Measurements from ENCODE around the gene ROR2.
"Not testable (repeated sequence)": the region's sequence is repeated elsewhere in the genome, so short reads cannot be mapped to it uniquely, and the experiment has no call there.

ROR2 gene

GRCh38 chr9:91803151-91803940, 146.7 kb downstream of the ROR2 start:
- Histone ChIP-seq H2AFZ (ENCODE audit: low read depth, low read length) (no peak overlapping the region), H3K36me3 (ENCODE audit: insufficient read depth, low read length) (no peaks in the 10 kb centered on the region), H3K9me3 (ENCODE audit: low read length) (no peaks in the 10 kb centered on the region), H3K4me3 (ENCODE audit: low read length) (no peak overlapping the region), H3K27me3 (ENCODE audit: insufficient read depth, low read length) (no peaks in the 10 kb centered on the region), H3K4me1 (ENCODE audit: insufficient read depth, low read length) (no peaks in the 10 kb centered on the region)

- Histone ChIP-seq H2AFZ (ENCODE audit: low read depth, low read length) (no peak overlapping the region), H3K4me3 (ENCODE audit: low read length) (no peak overlapping the region), H3K9me3 (ENCODE audit: low read length) (no peaks in the 10 kb centered on the region)
These were observed 147.6 kb downstream of the ROR2 start for GRCh38 chr9:91802391-91802790.

GRCh38 chr9:91800473-91801030, 149.5 kb downstream of the ROR2 start:
- H3K4me1 ChIP-seq (ENCODE audit: insufficient read depth, low read length) = no peaks in the 10 kb centered on the region
- no peaks in the 10 kb centered on the region for H3K36me3 ChIP-seq (ENCODE audit: insufficient read depth, low read length)
- H3K4me3 ChIP-seq (ENCODE audit: low read length) = no peak overlapping the region
- H3K9me3 ChIP-seq (ENCODE audit: low read length) = no peaks in the 10 kb centered on the region
- H2AFZ ChIP-seq (ENCODE audit: low read depth, low read length) = no peak overlapping the region
- no peaks in the 10 kb centered on the region for H3K27me3 ChIP-seq (ENCODE audit: insufficient read depth, low read length)

More at GRCh38 chr9:91802391-91802790, 147.6 kb downstream of the ROR2 start:
- no peaks in the 10 kb centered on the region for H3K36me3 ChIP-seq (ENCODE audit: insufficient read depth, low read length)
- no peaks in the 10 kb centered on the region for H3K27me3 ChIP-seq (ENCODE audit: insufficient read depth, low read length)
- no peaks in the 10 kb centered on the region for H3K4me1 ChIP-seq (ENCODE audit: insufficient read depth, low read length)

- no peak overlapping the region for H3K4me3 ChIP-seq (ENCODE audit: low read length)
These were observed 150.8 kb downstream of the ROR2 start for GRCh38 chr9:91799113-91799744.

GRCh38 chr9:91798273-91799112, 151.5 kb downstream of the ROR2 start:
- H3K4me1 ChIP-seq (ENCODE audit: insufficient read depth, low read length); H3K27me3 ChIP-seq (ENCODE audit: insufficient read depth, low read length); H2AFZ ChIP-seq (ENCODE audit: low read depth, low read length); H3K36me3 ChIP-seq (ENCODE audit: insufficient read depth, low read length); H3K9me3 ChIP-seq (ENCODE audit: low read length); H3K4me3 ChIP-seq (ENCODE audit: low read length): not testable (repeated sequence)

More at GRCh38 chr9:91799113-91799744, 150.8 kb downstream of the ROR2 start:
- Histone ChIP-seq H2AFZ (ENCODE audit: low read depth, low read length) (no peak overlapping the region), H3K4me1 (ENCODE audit: insufficient read depth, low read length) (no peaks in the 10 kb centered on the region), H3K36me3 (ENCODE audit: insufficient read depth, low read length) (no peaks in the 10 kb centered on the region), H3K27me3 (ENCODE audit: insufficient read depth, low read length) (no peaks in the 10 kb centered on the region), H3K9me3 (ENCODE audit: low read length) (no peaks in the 10 kb centered on the region)

- H2AFZ ChIP-seq (ENCODE audit: low read depth, low read length); H3K4me3 ChIP-seq (ENCODE audit: low read length); H3K27me3 ChIP-seq (ENCODE audit: insufficient read depth, low read length); H3K4me1 ChIP-seq (ENCODE audit: insufficient read depth, low read length); H3K36me3 ChIP-seq (ENCODE audit: insufficient read depth, low read length); H3K9me3 ChIP-seq (ENCODE audit: low read length): not testable (repeated sequence)
These were observed 152.5 kb downstream of the ROR2 start for GRCh38 chr9:91797517-91797916.

GRCh38 chr9:91796516-91796915, 153.5 kb downstream of the ROR2 start:
- H3K27me3 ChIP-seq (ENCODE audit: insufficient read depth, low read length); H3K4me1 ChIP-seq (ENCODE audit: insufficient read depth, low read length); H3K4me3 ChIP-seq (ENCODE audit: low read length); H3K36me3 ChIP-seq (ENCODE audit: insufficient read depth, low read length); H2AFZ ChIP-seq (ENCODE audit: low read depth, low read length); H3K9me3 ChIP-seq (ENCODE audit: low read length): not testable (repeated sequence)

GRCh38 chr9:91795598-91796241, 154.3 kb downstream of the ROR2 start:
- Histone ChIP-seq H3K9me3 (ENCODE audit: low read length) (no peaks in the 10 kb centered on the region), H3K36me3 (ENCODE audit: insufficient read depth, low read length) (no peaks in the 10 kb centered on the region), H2AFZ (ENCODE audit: low read depth, low read length) (no peak overlapping the region), H3K27me3 (ENCODE audit: insufficient read depth, low read length) (no peaks in the 10 kb centered on the region), H3K4me1 (ENCODE audit: insufficient read depth, low read length) (no peaks in the 10 kb centered on the region), H3K4me3 (ENCODE audit: low read length) (no peak overlapping the region)

GRCh38 chr9:91793371-91793770, 156.7 kb downstream of the ROR2 start:
- H3K4me1 ChIP-seq (ENCODE audit: insufficient read depth, low read length); H3K9me3 ChIP-seq (ENCODE audit: low read length); H3K4me3 ChIP-seq (ENCODE audit: low read length); H2AFZ ChIP-seq (ENCODE audit: low read depth, low read length); H3K36me3 ChIP-seq (ENCODE audit: insufficient read depth, low read length); H3K27me3 ChIP-seq (ENCODE audit: insufficient read depth, low read length): not testable (repeated sequence)

- Histone ChIP-seq H3K27me3 (ENCODE audit: insufficient read depth, low read length) (no peaks in the 10 kb centered on the region), H3K36me3 (ENCODE audit: insufficient read depth, low read length) (no peaks in the 10 kb centered on the region), H3K4me1 (ENCODE audit: insufficient read depth, low read length) (no peaks in the 10 kb centered on the region), H3K9me3 (ENCODE audit: low read length) (no peaks in the 10 kb centered on the region), H2AFZ (ENCODE audit: low read depth, low read length) (no peak overlapping the region), H3K4me3 (ENCODE audit: low read length) (no peak overlapping the region)
These were observed 159.1 kb downstream of the ROR2 start for GRCh38 chr9:91790917-91791316.

GRCh38 chr9:91789941-91790340, 160.1 kb downstream of the ROR2 start:
- no peak overlapping the region for H2AFZ ChIP-seq (ENCODE audit: low read depth, low read length)
- no peaks in the 10 kb centered on the region for H3K4me1 ChIP-seq (ENCODE audit: insufficient read depth, low read length)
- H3K36me3 ChIP-seq (ENCODE audit: insufficient read depth, low read length) = no peaks in the 10 kb centered on the region
- no peaks in the 10 kb centered on the region for H3K9me3 ChIP-seq (ENCODE audit: low read length)
- H3K4me3 ChIP-seq (ENCODE audit: low read length) = no peak overlapping the region
- no peaks in the 10 kb centered on the region for H3K27me3 ChIP-seq (ENCODE audit: insufficient read depth, low read length)

- H3K4me1 ChIP-seq (ENCODE audit: insufficient read depth, low read length) = no peaks in the 10 kb centered on the region
- H3K36me3 ChIP-seq (ENCODE audit: insufficient read depth, low read length) = no peaks in the 10 kb centered on the region
- no peaks in the 10 kb centered on the region for H3K27me3 ChIP-seq (ENCODE audit: insufficient read depth, low read length)
- H3K4me3 ChIP-seq (ENCODE audit: low read length) = no peak overlapping the region
- no peaks in the 10 kb centered on the region for H3K9me3 ChIP-seq (ENCODE audit: low read length)
- H2AFZ ChIP-seq (ENCODE audit: low read depth, low read length) = no peak overlapping the region
These were observed 162.1 kb downstream of the ROR2 start for GRCh38 chr9:91787931-91788330.
